ENCODE data around the gene BIRC3. TPM values are rescaled to one million over a fixed set of nuclear protein-coding genes. Genes with fewer than 3 reads are reported as not detected.

The BIRC3 gene
- total RNA-seq, 4 donors from 2014 or later, result 1.7 to 2.5 (median 2.0) TPM

DNA sequence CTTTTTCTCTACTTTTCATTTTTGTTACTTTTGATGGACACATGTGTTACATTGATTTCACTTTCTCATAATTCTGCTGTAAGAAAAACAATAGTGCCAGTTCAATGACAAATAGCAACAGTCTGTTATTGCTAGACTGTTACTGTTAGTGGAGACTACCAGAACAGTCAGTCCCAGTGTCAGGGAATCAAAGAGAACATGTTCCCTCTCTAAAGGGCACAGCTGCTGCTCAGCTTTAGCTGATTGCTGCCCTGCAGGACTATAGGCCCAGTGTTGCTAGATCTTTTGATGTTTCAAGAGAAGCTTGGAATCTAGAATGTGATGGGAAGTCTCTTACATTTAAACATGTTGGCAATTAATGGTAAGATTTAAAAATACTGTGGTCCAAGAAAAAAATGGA is 3.4 kb downstream of the BIRC3 start:
- ATAC-seq (no peak), DNase-seq (no peak)
- Histone ChIP-seq H3K4me1 (peaks cover 0 to 19% of the 10 kb centered on the region in 2 donors), H3K27ac (peak overlapping the region in 2 of 4 donors; percentile 40 to 51), H3K36me3 (no peaks in the 10 kb centered on the region), H3K4me3 (no peak overlapping the region), H3K27me3 (no peaks in the 10 kb centered on the region), H3K9me3 (no peaks in the 10 kb centered on the region)
- TF ChIP-seq POLR2A (IDR thresholded peaks at IDR 0.05), result no peak
- TF ChIP-seq, protein P1, sequence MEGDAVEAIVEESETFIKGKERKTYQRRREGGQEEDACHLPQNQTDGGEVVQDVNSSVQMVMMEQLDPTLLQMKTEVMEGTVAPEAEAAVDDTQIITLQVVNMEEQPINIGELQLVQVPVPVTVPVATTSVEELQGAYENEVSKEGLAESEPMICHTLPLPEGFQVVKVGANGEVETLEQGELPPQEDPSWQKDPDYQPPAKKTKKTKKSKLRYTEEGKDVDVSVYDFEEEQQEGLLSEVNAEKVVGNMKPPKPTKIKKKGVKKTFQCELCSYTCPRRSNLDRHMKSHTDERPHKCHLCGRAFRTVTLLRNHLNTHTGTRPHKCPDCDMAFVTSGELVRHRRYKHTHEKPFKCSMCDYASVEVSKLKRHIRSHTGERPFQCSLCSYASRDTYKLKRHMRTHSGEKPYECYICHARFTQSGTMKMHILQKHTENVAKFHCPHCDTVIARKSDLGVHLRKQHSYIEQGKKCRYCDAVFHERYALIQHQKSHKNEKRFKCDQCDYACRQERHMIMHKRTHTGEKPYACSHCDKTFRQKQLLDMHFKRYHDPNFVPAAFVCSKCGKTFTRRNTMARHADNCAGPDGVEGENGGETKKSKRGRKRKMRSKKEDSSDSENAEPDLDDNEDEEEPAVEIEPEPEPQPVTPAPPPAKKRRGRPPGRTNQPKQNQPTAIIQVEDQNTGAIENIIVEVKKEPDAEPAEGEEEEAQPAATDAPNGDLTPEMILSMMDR (IDR thresholded peaks at IDR 0.05 in 4 of 5, conservative IDR thresholded peaks at IDR 0.05 in 1 of 5), result no peak
- in situ Hi-C loops (cut with MboI; ENCODE audit: low sequenced_read_pairs in 4 of 4) (no loop called here), intact Hi-C loops (cut with DNase I; ENCODE audit: low total_unique reads) (no loop called here)

DNA sequence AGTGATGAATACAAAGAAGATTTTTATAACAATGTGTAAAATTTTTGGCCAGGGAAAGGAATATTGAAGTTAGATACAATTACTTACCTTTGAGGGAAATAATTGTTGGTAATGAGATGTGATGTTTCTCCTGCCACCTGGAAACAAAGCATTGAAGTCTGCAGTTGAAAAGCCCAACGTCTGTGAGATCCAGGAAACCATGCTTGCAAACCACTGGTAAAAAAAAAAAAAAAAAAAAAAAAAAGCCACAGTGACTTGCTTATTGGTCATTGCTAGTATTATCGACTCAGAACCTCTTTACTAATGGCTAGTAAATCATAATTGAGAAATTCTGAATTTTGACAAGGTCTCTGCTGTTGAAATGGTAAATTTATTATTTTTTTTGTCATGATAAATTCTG is 5.3 kb downstream of the BIRC3 start:
- DNase-seq (no peak), ATAC-seq (no peak)
- no peaks in the 10 kb centered on the region for H3K27me3 ChIP-seq
- no peak overlapping the region for H3K27ac ChIP-seq
- H3K36me3 ChIP-seq, result no peaks in the 10 kb centered on the region
- intact Hi-C loops (cut with DNase I; ENCODE audit: low total_unique reads) (no loop called here), in situ Hi-C loops (cut with MboI; ENCODE audit: low sequenced_read_pairs in 4 of 4) (no loop called here)
- no peak for TF ChIP-seq POLR2A (IDR thresholded peaks at IDR 0.05)
- H3K4me1 ChIP-seq, result peaks cover 0 to 19% of the 10 kb centered on the region in 2 donors
- no peaks in the 10 kb centered on the region for H3K9me3 ChIP-seq
- no peak overlapping the region for H3K4me3 ChIP-seq

DNA sequence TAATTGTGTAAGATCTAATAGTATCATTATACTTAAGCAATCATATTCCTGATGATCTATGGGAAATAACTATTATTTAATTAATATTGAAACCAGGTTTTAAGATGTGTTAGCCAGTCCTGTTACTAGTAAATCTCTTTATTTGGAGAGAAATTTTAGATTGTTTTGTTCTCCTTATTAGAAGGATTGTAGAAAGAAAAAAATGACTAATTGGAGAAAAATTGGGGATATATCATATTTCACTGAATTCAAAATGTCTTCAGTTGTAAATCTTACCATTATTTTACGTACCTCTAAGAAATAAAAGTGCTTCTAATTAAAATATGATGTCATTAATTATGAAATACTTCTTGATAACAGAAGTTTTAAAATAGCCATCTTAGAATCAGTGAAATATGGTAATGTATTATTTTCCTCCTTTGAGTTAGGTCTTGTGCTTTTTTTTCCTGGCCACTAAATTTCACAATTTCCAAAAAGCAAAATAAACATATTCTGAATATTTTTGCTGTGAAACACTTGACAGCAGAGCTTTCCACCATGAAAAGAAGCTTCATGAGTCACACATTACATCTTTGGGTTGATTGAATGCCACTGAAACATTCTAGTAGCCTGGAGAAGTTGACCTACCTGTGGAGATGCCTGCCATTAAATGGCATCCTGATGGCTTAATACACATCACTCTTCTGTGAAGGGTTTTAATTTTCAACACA is 6.4 kb downstream of the BIRC3 start:
- H3K9me3 ChIP-seq, result no peaks in the 10 kb centered on the region
- no peaks in the 10 kb centered on the region for H3K27me3 ChIP-seq
- TF ChIP-seq, protein P1 (IDR thresholded peaks at IDR 0.05 in 4 of 5, conservative IDR thresholded peaks at IDR 0.05 in 1 of 5), result no peak
- no peak for TF ChIP-seq POLR2A (IDR thresholded peaks at IDR 0.05)
- H3K27ac ChIP-seq, result no peak overlapping the region
- no peak overlapping the region for H3K4me3 ChIP-seq
- in situ Hi-C loops (cut with MboI; ENCODE audit: low sequenced_read_pairs in 4 of 4) (no loop called here), intact Hi-C loops (cut with DNase I; ENCODE audit: low total_unique reads) (no loop called here)
- H3K36me3 ChIP-seq, result no peaks in the 10 kb centered on the region
- ATAC-seq, result no peak
- DNase-seq, result no peak
- peaks cover 0 to 9% of the 10 kb centered on the region in 2 donors for H3K4me1 ChIP-seq

DNA sequence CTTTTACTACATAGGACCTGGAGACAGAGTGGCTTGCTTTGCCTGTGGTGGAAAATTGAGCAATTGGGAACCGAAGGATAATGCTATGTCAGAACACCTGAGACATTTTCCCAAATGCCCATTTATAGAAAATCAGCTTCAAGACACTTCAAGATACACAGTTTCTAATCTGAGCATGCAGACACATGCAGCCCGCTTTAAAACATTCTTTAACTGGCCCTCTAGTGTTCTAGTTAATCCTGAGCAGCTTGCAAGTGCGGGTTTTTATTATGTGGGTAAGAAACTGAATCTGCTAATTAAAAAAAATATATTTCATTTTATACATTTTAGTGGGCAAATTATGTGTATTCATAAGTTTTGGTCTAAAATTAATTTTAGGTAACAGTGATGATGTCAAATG is 7.8 kb downstream of the BIRC3 start:
- in situ Hi-C loops (cut with MboI; ENCODE audit: low sequenced_read_pairs in 4 of 4), result no loop called here
- DNase-seq (no peak), ATAC-seq (no peak)
- Histone ChIP-seq H3K4me1 (peaks cover 0 to 9% of the 10 kb centered on the region in 2 donors), H3K27ac (no peak overlapping the region), H3K4me3 (no peak overlapping the region), H3K9me3 (no peaks in the 10 kb centered on the region), H3K36me3 (no peaks in the 10 kb centered on the region), H3K27me3 (no peaks in the 10 kb centered on the region)
- no peak for TF ChIP-seq POLR2A (IDR thresholded peaks at IDR 0.05)
- TF ChIP-seq, protein P1 (IDR thresholded peaks at IDR 0.05 in 4 of 5, conservative IDR thresholded peaks at IDR 0.05 in 1 of 5), result no peak
- intact Hi-C loops (cut with DNase I; ENCODE audit: low total_unique reads), result no loop called here

DNA sequence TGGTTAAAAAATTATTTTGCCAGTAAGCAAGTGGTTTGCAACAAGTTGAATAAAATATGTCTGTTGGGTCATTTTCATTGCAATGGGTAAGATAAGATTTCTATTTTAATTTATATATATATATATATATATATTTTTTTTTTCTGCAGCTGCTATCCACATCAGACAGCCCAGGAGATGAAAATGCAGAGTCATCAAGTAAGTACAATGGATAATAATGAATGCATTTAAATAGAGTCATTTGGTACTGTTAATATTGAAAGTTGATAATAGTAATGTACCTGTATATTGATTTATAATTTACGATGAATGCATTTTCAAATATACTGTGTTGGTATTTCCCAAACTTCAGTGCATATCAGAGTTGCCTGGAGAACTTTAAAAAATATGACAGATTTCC is 11.5 kb downstream of the BIRC3 start:
- DNase-seq (no peak), ATAC-seq (no peak)
- Histone ChIP-seq H3K27ac (no peak overlapping the region), H3K4me1 (no peaks in the 10 kb centered on the region), H3K27me3 (no peaks in the 10 kb centered on the region), H3K9me3 (no peaks in the 10 kb centered on the region), H3K4me3 (no peak overlapping the region), H3K36me3 (no peaks in the 10 kb centered on the region)
- TF ChIP-seq POLR2A (IDR thresholded peaks at IDR 0.05), result no peak
- TF ChIP-seq, protein P1 (IDR thresholded peaks at IDR 0.05 in 4 of 5, conservative IDR thresholded peaks at IDR 0.05 in 1 of 5), result no peak
- in situ Hi-C loops (cut with MboI; ENCODE audit: low sequenced_read_pairs in 4 of 4), result no loop called here
- intact Hi-C loops (cut with DNase I; ENCODE audit: low total_unique reads), result no loop called here
